GM18868 (cell line): Measurements from ENCODE around the gene WASF2.
"Not testable (repeated sequence)": the region's sequence is repeated elsewhere in the genome, so short reads cannot be mapped to it uniquely, and the experiment has no call there.

Source experiments
- ATAC-seq: cut with Tn5 transposase; IDR thresholded peaks from one replicate; pipeline ENCODE4 v1.9.1; 2021; ENCODE audit warnings: mild to moderate bottlenecking, moderate library complexity; ENCODE audit not compliant: unreplicated experiment

The WASF2 gene

DNA sequence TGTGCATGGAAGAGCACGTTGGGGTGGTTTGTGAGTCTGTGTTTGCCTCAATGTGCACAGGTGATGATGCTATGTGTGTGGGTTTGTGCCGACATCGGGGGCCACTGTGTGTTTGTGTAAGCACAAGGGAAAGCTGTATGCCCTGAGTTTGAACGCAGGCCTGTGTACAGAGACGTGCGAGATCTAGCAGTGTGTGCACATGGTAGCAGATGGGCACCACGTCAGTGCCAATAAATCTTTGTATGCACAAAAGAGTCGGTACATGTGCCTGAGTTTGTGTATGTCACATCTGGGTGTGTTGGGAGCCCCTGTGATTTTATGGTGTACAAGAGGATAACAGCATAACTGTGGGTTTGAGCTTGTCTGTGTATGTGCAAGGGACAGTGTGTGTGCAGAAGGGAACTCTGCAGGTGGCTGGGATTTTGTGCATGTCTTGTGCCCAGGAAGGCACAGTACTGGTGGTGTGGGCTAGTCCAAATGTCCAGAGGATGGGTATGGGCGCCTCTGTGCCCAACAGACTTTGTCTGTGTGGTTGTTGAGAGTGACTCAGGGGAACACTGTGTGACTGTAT, 32.0 kb upstream of the WASF2 start:
- no peak for ATAC-seq

GRCh38 chr1:27521336-27521831, 31.4 kb upstream of the WASF2 start:
- no peak for ATAC-seq

- ATAC-seq = no peak
Measured at GRCh38 chr1:27520651-27521050, 30.7 kb upstream of the WASF2 start.

- ATAC-seq = no peak
Measured at GRCh38 chr1:27519331-27520258, 29.6 kb upstream of the WASF2 start.

- ATAC-seq = no peak
Measured at GRCh38 chr1:27518808-27519207, 28.8 kb upstream of the WASF2 start.

- no peak for ATAC-seq
Measured at GRCh38 chr1:27517907-27518718, 28.1 kb upstream of the WASF2 start.

GRCh38 chr1:27517301-27517700, 27.3 kb upstream of the WASF2 start:
- ATAC-seq = no peak

- no peak for ATAC-seq
Measured at GRCh38 chr1:27515626-27516025, 25.7 kb upstream of the WASF2 start.

DNA sequence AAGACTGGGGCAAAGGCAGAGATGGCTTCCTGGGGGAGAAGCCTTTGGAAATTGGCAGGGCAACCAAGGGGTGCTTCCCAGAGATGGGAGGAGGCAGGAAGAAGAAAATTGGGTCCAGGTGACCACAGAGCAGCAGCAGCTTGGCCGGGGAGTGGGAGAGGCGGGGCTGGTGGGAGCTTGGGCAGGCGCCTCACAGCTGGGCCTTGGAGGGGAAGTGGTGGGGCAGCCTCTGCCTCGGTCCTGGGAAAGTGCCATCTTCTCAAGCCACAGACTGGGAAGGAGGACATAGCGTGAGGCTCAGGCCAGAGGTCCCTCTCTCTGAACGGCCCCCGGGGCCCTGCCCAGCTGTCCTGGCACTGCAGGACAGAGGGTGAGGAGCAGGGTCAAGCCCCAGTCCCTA, 24.0 kb upstream of the WASF2 start:
- ATAC-seq = no peak

GRCh38 chr1:27513528-27513927, 23.6 kb upstream of the WASF2 start:
- ATAC-seq = no peak

- ATAC-seq = no peak
Measured at GRCh38 chr1:27509127-27510080, 19.4 kb upstream of the WASF2 start.

- no peak for ATAC-seq
Measured at GRCh38 chr1:27507960-27508665, 18.1 kb upstream of the WASF2 start.

DNA sequence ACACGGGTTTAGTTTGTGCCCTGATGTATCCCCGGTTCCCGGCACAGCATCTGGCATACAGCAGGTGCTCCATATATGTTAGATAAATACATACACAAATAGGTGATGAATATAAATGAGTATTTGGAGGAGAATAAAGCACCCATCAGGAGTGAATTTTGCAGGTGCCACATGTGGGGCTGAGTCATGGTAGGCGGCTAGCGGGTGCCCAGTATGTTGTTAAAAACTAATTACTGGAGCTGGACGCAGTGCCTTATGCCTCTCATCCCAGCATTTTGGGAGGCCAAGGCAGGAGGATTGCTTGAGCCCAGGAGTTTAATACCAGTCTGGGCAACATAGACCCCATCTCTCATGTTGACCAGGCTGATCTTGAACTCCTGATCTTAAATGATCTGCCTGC, 16.7 kb upstream of the WASF2 start:
- ATAC-seq = no peak

DNA sequence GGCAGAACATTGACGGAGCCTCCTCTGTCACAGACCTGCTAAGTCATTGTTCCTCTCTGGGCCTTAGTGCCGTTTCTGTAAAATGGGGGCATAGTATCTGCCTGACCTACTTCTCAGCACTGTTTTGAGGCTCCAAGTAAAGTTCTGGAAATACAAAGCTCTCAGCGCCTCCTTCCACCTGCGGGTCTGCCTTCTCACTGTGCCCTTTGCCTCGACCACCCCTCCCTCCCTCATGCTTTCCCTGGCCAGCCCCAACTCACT, 15.4 kb upstream of the WASF2 start:
- no peak for ATAC-seq

GRCh38 chr1:27504588-27505419, 14.8 kb upstream of the WASF2 start:
- no peak for ATAC-seq

DNA sequence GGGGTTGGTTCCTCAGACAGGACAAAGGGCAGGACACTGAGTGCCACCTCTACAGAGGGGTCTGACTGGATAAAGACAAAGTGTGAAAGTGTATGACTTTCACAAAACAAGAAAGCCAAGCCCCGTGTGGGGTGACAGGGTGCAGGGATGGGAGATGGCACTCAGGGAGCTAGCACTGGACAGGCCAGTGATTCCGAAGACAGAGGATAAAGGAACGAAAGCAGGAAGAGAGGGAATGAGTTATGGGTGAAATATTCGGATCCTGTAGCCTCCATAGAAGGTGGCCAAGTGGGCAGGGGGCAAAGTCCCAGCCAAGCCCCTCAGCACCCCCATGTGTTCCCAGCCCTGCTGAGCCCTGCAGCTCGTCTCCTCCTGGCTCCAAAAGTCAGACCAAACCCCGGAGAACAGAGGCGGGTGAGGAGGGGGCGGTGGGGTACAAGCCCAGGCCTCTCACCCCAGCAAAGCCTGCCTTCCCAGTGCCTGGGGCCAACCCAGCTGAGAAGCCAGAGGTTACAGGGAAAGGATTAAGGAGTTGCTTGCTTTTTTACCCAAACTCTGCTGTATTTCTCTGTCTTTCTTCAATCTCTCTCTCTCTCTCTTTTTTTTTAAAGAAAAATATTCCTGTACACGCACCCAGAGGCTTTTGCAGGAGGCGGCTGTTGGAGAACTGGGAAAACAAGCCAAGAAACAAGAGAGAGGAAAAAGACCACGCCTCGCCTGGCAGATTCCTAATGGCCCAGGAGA, 14.0 kb upstream of the WASF2 start:
- ATAC-seq = no peak

DNA sequence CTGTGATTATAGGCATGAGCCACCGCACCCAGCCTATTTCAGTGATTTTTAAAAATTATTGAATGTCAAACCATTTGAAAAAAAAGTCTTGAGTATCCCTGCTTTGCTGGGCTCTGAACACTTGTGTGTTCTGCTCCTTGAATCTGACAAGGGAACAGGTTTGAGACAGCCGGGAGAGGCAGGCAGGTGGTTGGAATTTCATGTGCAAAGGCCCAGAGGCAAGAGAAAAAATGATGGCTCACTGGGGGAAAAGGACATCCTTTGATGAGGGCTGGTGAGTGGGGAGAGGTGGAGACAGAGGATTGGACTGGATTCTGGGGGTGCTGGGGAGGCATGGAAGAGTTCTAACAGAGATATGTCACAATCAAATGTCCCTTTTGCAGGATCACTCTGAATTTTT, 13.1 kb upstream of the WASF2 start:
- no peak for ATAC-seq

- not testable (repeated sequence) for ATAC-seq
Measured at GRCh38 chr1:27501159-27501558, 11.2 kb upstream of the WASF2 start.
